ENCODE data around the gene MVK.

DNA sequence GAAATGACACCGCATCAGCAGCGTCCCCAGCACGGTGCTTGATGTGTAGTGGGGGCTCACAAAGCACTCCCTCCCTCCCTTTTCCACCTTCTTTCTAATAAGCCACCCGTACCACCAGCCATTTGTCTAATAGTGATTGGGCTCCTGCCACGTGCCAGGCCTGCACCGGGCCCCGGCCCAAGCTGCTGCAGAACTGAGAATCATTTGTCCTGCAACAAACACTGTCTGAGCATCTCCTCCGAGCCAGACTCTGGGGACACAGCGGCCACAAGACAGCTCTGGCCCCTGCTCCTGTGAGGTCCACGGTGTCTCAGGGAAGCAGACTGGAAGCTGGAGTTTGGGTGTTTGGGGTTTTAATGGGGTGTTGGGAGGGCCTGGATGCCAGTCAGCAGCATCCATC is 43.9 kb downstream of the MVK start:
- TF ChIP-seq, protein P1, sequence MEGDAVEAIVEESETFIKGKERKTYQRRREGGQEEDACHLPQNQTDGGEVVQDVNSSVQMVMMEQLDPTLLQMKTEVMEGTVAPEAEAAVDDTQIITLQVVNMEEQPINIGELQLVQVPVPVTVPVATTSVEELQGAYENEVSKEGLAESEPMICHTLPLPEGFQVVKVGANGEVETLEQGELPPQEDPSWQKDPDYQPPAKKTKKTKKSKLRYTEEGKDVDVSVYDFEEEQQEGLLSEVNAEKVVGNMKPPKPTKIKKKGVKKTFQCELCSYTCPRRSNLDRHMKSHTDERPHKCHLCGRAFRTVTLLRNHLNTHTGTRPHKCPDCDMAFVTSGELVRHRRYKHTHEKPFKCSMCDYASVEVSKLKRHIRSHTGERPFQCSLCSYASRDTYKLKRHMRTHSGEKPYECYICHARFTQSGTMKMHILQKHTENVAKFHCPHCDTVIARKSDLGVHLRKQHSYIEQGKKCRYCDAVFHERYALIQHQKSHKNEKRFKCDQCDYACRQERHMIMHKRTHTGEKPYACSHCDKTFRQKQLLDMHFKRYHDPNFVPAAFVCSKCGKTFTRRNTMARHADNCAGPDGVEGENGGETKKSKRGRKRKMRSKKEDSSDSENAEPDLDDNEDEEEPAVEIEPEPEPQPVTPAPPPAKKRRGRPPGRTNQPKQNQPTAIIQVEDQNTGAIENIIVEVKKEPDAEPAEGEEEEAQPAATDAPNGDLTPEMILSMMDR (IDR thresholded peaks at IDR 0.05; ENCODE audit: poor library complexity), result no peak
- no peak for TF ChIP-seq EZH2 (IDR thresholded peaks at IDR 0.05; ENCODE audit: borderline replicate concordance)
